Mesenchymal stem cell (in vitro differentiated cells and primary cell): ENCODE data around the gene NACAD.

Experiments
- DNase-seq: peaks from one replicate; pipeline ENCODE4 v3.0.0-alpha.2; 2013
- H2AFZ ChIP-seq: one replicate; pipeline ENCODE4 v1.6.1; 2013; ENCODE audit warnings: low read depth, mild to moderate bottlenecking, control low read depth, inconsistent platforms, low read length, moderate library complexity
- H2AK5ac ChIP-seq: 2 replicates; pipeline ENCODE4 v1.6.1; 2013; ENCODE audit warnings: low read length, moderate library complexity, mild to moderate bottlenecking, inconsistent platforms; ENCODE audit not compliant: severe bottlenecking
- H2BK120ac ChIP-seq: one replicate; pipeline ENCODE4 v1.6.1; 2013; ENCODE audit warnings: low read depth, mild to moderate bottlenecking, inconsistent platforms, low read length, moderate library complexity
- H2BK12ac ChIP-seq, 2 experiments: one replicate each; pipeline ENCODE4 v1.6.1; 2013; ENCODE audit warnings: inconsistent platforms in 2 of 2, low read length in 2 of 2, mild to moderate bottlenecking in 2 of 2, moderate library complexity in 2 of 2, control low read depth in 1 of 2
- H2BK15ac ChIP-seq: one replicate; pipeline ENCODE4 v1.6.1; 2013; ENCODE audit warnings: mild to moderate bottlenecking, low read depth, inconsistent platforms; ENCODE audit not compliant: poor library complexity, severe bottlenecking
- H2BK5ac ChIP-seq: 2 replicates; pipeline ENCODE4 v1.6.1; 2013; ENCODE audit warnings: low read depth, mild to moderate bottlenecking, low read length, control low read depth, inconsistent platforms; ENCODE audit not compliant: poor library complexity, severe bottlenecking
- H3K14ac ChIP-seq, 2 experiments: one replicate each; pipeline ENCODE4 v1.6.1; 2013; ENCODE audit warnings: inconsistent platforms in 2 of 2, low read length in 2 of 2, control low read depth in 1 of 2, mild to moderate bottlenecking in 1 of 2, moderate library complexity in 1 of 2
- H3K18ac ChIP-seq, 2 experiments: one replicate each; pipeline ENCODE4 v1.6.1; 2013; ENCODE audit warnings: inconsistent platforms in 2 of 2, low read length in 2 of 2, control low read depth in 1 of 2, low read depth in 1 of 2, mild to moderate bottlenecking in 1 of 2
- H3K23ac ChIP-seq, 2 experiments: one replicate each; pipeline ENCODE4 v1.6.1; 2013; ENCODE audit warnings: inconsistent platforms in 2 of 2, low read length in 2 of 2, mild to moderate bottlenecking in 2 of 2, moderate library complexity in 2 of 2, control low read depth in 1 of 2
- H3K27ac ChIP-seq: 2 replicates; pipeline ENCODE4 v1.5.1; 2013; ENCODE audit warnings: mild to moderate bottlenecking, moderate library complexity, low read length, control low read depth, inconsistent platforms; ENCODE audit not compliant: poor library complexity, severe bottlenecking
- H3K27me3 ChIP-seq, 2 experiments: 2 replicates each; pipeline versions ENCODE4 v1.6.1 to v1.7.0; 2013; ENCODE audit warnings: low read length in 2 of 2, mild to moderate bottlenecking in 2 of 2, moderate library complexity in 2 of 2, control low read depth in 1 of 2, inconsistent platforms in 1 of 2; ENCODE audit not compliant: control insufficient read depth in 1 of 2, insufficient read depth in 1 of 2
- H3K36me3 ChIP-seq, 2 experiments: 2 replicates each; pipeline versions ENCODE4 v1.6.1 to v1.7.0; 2013; ENCODE audit warnings: low read length in 2 of 2, control low read depth in 1 of 2, inconsistent platforms in 1 of 2, low read depth in 1 of 2, mild to moderate bottlenecking in 1 of 2; ENCODE audit not compliant: insufficient read depth in 2 of 2, control insufficient read depth in 1 of 2
- H3K4ac ChIP-seq, 2 experiments: one replicate each; pipeline ENCODE4 v1.6.1; 2013; ENCODE audit warnings: inconsistent platforms in 2 of 2, low read length in 2 of 2, mild to moderate bottlenecking in 2 of 2, moderate library complexity in 2 of 2, control low read depth in 1 of 2, low read depth in 1 of 2
- H3K4me1 ChIP-seq: 2 replicates; pipeline ENCODE4 v1.6.1; 2013; ENCODE audit warnings: low read depth, low read length, control low read depth; ENCODE audit not compliant: control insufficient read depth, insufficient read depth
- H3K4me2 ChIP-seq: 2 replicates; pipeline ENCODE4 v1.6.1; 2013; ENCODE audit warnings: low read length, mild to moderate bottlenecking, inconsistent platforms; ENCODE audit not compliant: poor library complexity, severe bottlenecking
- H3K4me3 ChIP-seq, 2 experiments: 2 replicates each; pipeline versions ENCODE4 v1.5.1 to v1.7.0; 2013; ENCODE audit warnings: low read length in 2 of 2, mild to moderate bottlenecking in 2 of 2, control low read depth in 1 of 2, low read depth in 1 of 2; ENCODE audit not compliant: insufficient read depth in 1 of 2
- H3K79me1 ChIP-seq: replicated peaks from 2 replicates; pipeline ENCODE4 v1.6.1; 2013; ENCODE audit warnings: mild to moderate bottlenecking, control low read depth, low read length, inconsistent platforms; ENCODE audit not compliant: poor library complexity, severe bottlenecking
- H3K9ac ChIP-seq: 2 replicates; pipeline ENCODE4 v1.7.0; 2013; ENCODE audit warnings: mild to moderate bottlenecking, low read length, moderate library complexity
- H3K9me3 ChIP-seq: 2 replicates; pipeline ENCODE4 v1.7.0; 2013; ENCODE audit warnings: mild to moderate bottlenecking, low read length; ENCODE audit not compliant: control insufficient read depth
- H4K8ac ChIP-seq: one replicate; pipeline ENCODE4 v1.6.1; 2013; ENCODE audit warnings: inconsistent platforms, mild to moderate bottlenecking, low read length, moderate library complexity
- H4K91ac ChIP-seq: one replicate; pipeline ENCODE4 v1.6.1; 2013; ENCODE audit warnings: mild to moderate bottlenecking, low read length, inconsistent platforms
- WGBS: methylation state at CpG from one replicate; pipeline ENCODE4 v1.1.7; 2013; ENCODE audit warnings: mixed read lengths; 5-methylcytosine and 5-hydroxymethylcytosine counted together

The NACAD gene

DNA sequence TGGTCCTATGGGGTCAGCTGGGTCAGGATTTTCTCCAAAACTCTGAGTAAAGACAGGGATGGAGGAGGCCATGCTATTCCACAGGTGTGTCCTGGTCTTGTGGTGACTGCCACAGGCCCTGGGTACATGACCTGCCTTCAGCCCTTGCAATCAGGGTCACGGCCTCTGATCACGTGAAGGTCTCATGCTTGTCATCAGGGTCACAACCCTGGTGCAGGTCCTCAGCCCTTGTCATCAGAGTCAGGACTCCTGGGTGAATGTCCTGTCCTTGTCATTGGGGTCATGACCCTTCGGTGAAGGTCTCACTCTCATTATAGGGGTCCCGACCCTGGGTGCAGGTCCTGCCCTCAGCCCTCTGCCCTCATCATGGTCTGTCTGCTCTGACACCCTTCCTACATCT is 44.6 kb upstream of the NACAD start:
- H3K14ac ChIP-seq = no peak overlapping the region
- no peak overlapping the region for H3K4me3 ChIP-seq
- H3K4me1 ChIP-seq = no peaks in the 10 kb centered on the region
- WGBS = 88% methylated on average over 4 of the region's 4 CpGs
- H2BK15ac ChIP-seq = no peak overlapping the region
- H3K18ac ChIP-seq = no peak overlapping the region
- no peak overlapping the region for H3K9ac ChIP-seq
- H3K9me3 ChIP-seq = no peaks in the 10 kb centered on the region
- no peak overlapping the region for H2BK5ac ChIP-seq
- H3K36me3 ChIP-seq = no peaks in the 10 kb centered on the region
- H4K91ac ChIP-seq = no peak overlapping the region
- H2BK12ac ChIP-seq = no peak overlapping the region
- H3K23ac ChIP-seq = no peak overlapping the region
- no peak overlapping the region for H2AK5ac ChIP-seq
- peaks cover 22 to 43% of the 10 kb centered on the region in 2 experiments for H3K27me3 ChIP-seq
- H3K27ac ChIP-seq = no peak overlapping the region
- H3K79me1 ChIP-seq = no peaks in the 10 kb centered on the region
- H3K4ac ChIP-seq = no peak overlapping the region
- no peak overlapping the region for H2AFZ ChIP-seq
- no peak overlapping the region for H3K4me2 ChIP-seq
- DNase-seq = no peak
- H4K8ac ChIP-seq = no peak overlapping the region
- H2BK120ac ChIP-seq = no peak overlapping the region

- Histone ChIP-seq H2BK12ac (no peak overlapping the region), H3K27ac (no peak overlapping the region), H3K27me3 (peaks cover 21 to 40% of the 10 kb centered on the region in 2 experiments), H3K4me1 (no peaks in the 10 kb centered on the region), H3K14ac (no peak overlapping the region), H2BK5ac (no peak overlapping the region), H3K9me3 (no peaks in the 10 kb centered on the region), H3K23ac (no peak overlapping the region), H2BK120ac (no peak overlapping the region), H4K91ac (no peak overlapping the region), H3K4me3 (no peak overlapping the region), H3K4ac (no peak overlapping the region), H2BK15ac (no peak overlapping the region), H4K8ac (no peak overlapping the region), H3K18ac (no peak overlapping the region), H2AK5ac (no peak overlapping the region), H3K79me1 (no peaks in the 10 kb centered on the region), H3K36me3 (no peaks in the 10 kb centered on the region), H2AFZ (no peak overlapping the region), H3K9ac (no peak overlapping the region), H3K4me2 (no peak overlapping the region)
- 91% methylated on average over 8 of the region's 8 CpGs for WGBS
- DNase-seq = no peak
Observed at GRCh38 chr7:45132708-45133320, 44.0 kb upstream of the NACAD start.

GRCh38 chr7:45131891-45132290 is 43.1 kb upstream of the NACAD start:
- no peaks in the 10 kb centered on the region for H3K36me3 ChIP-seq
- no peak overlapping the region for H2BK15ac ChIP-seq
- no peak overlapping the region for H3K18ac ChIP-seq
- H3K4me3 ChIP-seq = no peak overlapping the region
- H2AK5ac ChIP-seq = no peak overlapping the region
- H4K8ac ChIP-seq = no peak overlapping the region
- no peak overlapping the region for H3K23ac ChIP-seq
- no peaks in the 10 kb centered on the region for H3K9me3 ChIP-seq
- H2BK120ac ChIP-seq = no peak overlapping the region
- H3K4ac ChIP-seq = no peak overlapping the region
- no peak for DNase-seq
- H2BK5ac ChIP-seq = no peak overlapping the region
- 83% methylated on average over 4 of the region's 4 CpGs for WGBS
- no peak overlapping the region for H3K4me2 ChIP-seq
- no peak overlapping the region for H3K27ac ChIP-seq
- H2BK12ac ChIP-seq = no peak overlapping the region
- H3K4me1 ChIP-seq = no peaks in the 10 kb centered on the region
- H3K9ac ChIP-seq = no peak overlapping the region
- no peak overlapping the region for H2AFZ ChIP-seq
- H3K14ac ChIP-seq = no peak overlapping the region
- H3K79me1 ChIP-seq = no peaks in the 10 kb centered on the region
- H3K27me3 ChIP-seq = peaks cover 16 to 34% of the 10 kb centered on the region in 2 experiments
- H4K91ac ChIP-seq = no peak overlapping the region

DNA sequence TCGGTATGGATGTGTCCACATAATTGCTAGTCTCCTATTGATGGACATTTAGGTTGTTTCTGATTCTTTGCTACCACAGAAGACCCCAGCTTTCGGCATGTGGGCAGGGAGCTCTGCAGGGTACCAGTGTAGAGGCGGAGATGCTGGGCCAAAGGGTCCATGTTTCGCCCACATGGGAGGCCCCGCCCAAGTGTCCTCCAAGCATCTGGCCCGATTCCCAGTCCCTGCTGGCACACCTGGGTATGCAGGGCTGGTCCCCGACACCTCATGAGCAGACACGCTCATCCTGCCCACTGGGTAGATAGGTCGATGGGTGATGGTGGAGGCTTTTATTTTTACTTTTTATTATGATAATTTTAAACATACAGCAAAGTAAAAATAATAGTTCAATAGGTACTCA is 42.1 kb upstream of the NACAD start:
- H3K9ac ChIP-seq = no peak overlapping the region
- no peak overlapping the region for H3K4me3 ChIP-seq
- no peak overlapping the region for H2BK5ac ChIP-seq
- no peak overlapping the region for H2AK5ac ChIP-seq
- H2BK12ac ChIP-seq = no peak overlapping the region
- 87% methylated on average over 6 of the region's 9 CpGs for WGBS
- no peaks in the 10 kb centered on the region for H3K79me1 ChIP-seq
- H4K8ac ChIP-seq = no peak overlapping the region
- no peak overlapping the region for H3K27ac ChIP-seq
- H3K4me1 ChIP-seq = no peaks in the 10 kb centered on the region
- H3K4ac ChIP-seq = no peak overlapping the region
- H2AFZ ChIP-seq = no peak overlapping the region
- no peak overlapping the region for H3K23ac ChIP-seq
- H4K91ac ChIP-seq = no peak overlapping the region
- H3K36me3 ChIP-seq = no peaks in the 10 kb centered on the region
- H3K14ac ChIP-seq = no peak overlapping the region
- H2BK120ac ChIP-seq = no peak overlapping the region
- H3K18ac ChIP-seq = no peak overlapping the region
- no peaks in the 10 kb centered on the region for H3K9me3 ChIP-seq
- H3K27me3 ChIP-seq = peaks cover 13 to 28% of the 10 kb centered on the region in 2 experiments
- DNase-seq = no peak
- H3K4me2 ChIP-seq = no peak overlapping the region
- no peak overlapping the region for H2BK15ac ChIP-seq
